Neural cell (in vitro differentiated cells): Measurements from ENCODE around the gene PRMT5.

Experiments
- EZH2 ChIP-seq: fragments of 200-600, 300-800 bp; shearing (Covaris generic), sonication (generic); IDR thresholded peaks from 2 replicates; pipeline ENCODE4 v1.6.1; 2014; ENCODE audit warnings: antibody characterized with exemption, low read length, borderline replicate concordance, mild to moderate bottlenecking; ENCODE audit not compliant: insufficient read depth, poor library complexity, severe bottlenecking
- POLR2AphosphoS5 ChIP-seq: IDR thresholded peaks from 2 replicates; pipeline ENCODE4 v1.6.1; 2012
- TF ChIP-seq, protein P1 (sequence below): fragments of 450-650 bp; IDR thresholded peaks from 2 replicates; pipeline ENCODE4 v1.5.1; 2014; ENCODE audit warnings: antibody characterized with exemption, mild to moderate bottlenecking, moderate library complexity; ENCODE audit not compliant: poor library complexity, severe bottlenecking

- TF ChIP-seq POLR2AphosphoS5 (no peak), EZH2 (no peak)
- TF ChIP-seq, protein P1, sequence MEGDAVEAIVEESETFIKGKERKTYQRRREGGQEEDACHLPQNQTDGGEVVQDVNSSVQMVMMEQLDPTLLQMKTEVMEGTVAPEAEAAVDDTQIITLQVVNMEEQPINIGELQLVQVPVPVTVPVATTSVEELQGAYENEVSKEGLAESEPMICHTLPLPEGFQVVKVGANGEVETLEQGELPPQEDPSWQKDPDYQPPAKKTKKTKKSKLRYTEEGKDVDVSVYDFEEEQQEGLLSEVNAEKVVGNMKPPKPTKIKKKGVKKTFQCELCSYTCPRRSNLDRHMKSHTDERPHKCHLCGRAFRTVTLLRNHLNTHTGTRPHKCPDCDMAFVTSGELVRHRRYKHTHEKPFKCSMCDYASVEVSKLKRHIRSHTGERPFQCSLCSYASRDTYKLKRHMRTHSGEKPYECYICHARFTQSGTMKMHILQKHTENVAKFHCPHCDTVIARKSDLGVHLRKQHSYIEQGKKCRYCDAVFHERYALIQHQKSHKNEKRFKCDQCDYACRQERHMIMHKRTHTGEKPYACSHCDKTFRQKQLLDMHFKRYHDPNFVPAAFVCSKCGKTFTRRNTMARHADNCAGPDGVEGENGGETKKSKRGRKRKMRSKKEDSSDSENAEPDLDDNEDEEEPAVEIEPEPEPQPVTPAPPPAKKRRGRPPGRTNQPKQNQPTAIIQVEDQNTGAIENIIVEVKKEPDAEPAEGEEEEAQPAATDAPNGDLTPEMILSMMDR, result no peak
Observed at GRCh38 chr14:22903742-22904087, 25.5 kb downstream of the PRMT5 start.
